HL-60 (cell line): ENCODE results near the gene FAM89A.

Experiments used
- CTCF ChIP-seq: IDR thresholded peaks from one replicate; pipeline ENCODE4 v1.5.1; 2011; ENCODE audit warnings: low read length, control low read depth, inconsistent platforms; ENCODE audit not compliant: insufficient read depth
- GABPA ChIP-seq: IDR thresholded peaks from 2 replicates; pipeline ENCODE4 v1.6.1; 2012; ENCODE audit warnings: low read depth
- POLR2AphosphoS5 ChIP-seq: IDR thresholded peaks from 2 replicates; pipeline ENCODE4 v1.6.1; 2012; ENCODE audit warnings: low read depth
- REST ChIP-seq: IDR thresholded peaks from 2 replicates; pipeline ENCODE4 v1.6.1; 2012; ENCODE audit warnings: low read depth; ENCODE audit not compliant: insufficient replicate concordance

- TF ChIP-seq CTCF (no peak), POLR2AphosphoS5 (no peak), GABPA (no peak), REST (no peak)
These were observed 19.6 kb upstream of the FAM89A start for GRCh38 chr1:231059566-231060193.
